GM23338 (cell line): ENCODE data around the gene GPI.

ENCODE experiments used
- EZH2 ChIP-seq: fragments of 200-600 bp; sonication (generic); IDR thresholded peaks from one replicate; pipeline ENCODE4 v1.8.0; 2017; ENCODE audit warnings: antibody characterized with exemption, mild to moderate bottlenecking, low read depth; ENCODE audit not compliant: unreplicated experiment
- EZH2phosphoT487 ChIP-seq: fragments of 200-600 bp; sonication (generic); IDR thresholded peaks from one replicate; pipeline ENCODE4 v1.8.1; 2018; ENCODE audit warnings: antibody characterized with exemption; ENCODE audit not compliant: unreplicated experiment
- JUNB ChIP-seq: IDR thresholded peaks from one replicate; pipeline ENCODE4 v1.6.1; 2016; ENCODE audit warnings: antibody characterized with exemption; ENCODE audit not compliant: unreplicated experiment
- POLR2AphosphoS5 ChIP-seq: IDR thresholded peaks from 2 replicates; pipeline ENCODE4 v1.6.1; 2016; ENCODE audit warnings: antibody characterized with exemption, low read depth
- TF ChIP-seq, protein P1 (sequence below), 2 experiments: fragments of 200-600 bp in 1 of 2; sonication (generic) in 1 of 2; conservative IDR thresholded peaks; 2 replicates each; pipeline versions ENCODE4 v1.5.1 to v1.6.1; 2016 to 2017; ENCODE audit warnings: antibody characterized with exemption in 2 of 2, low read depth in 2 of 2, mild to moderate bottlenecking in 2 of 2, moderate library complexity in 1 of 2
- TF ChIP-seq, protein P2 (sequence below): IDR thresholded peaks from one replicate; pipeline ENCODE4 v1.6.1; 2018; ENCODE audit warnings: antibody characterized with exemption; ENCODE audit not compliant: unreplicated experiment
- TF ChIP-seq, protein P3 (sequence below): IDR thresholded peaks from 2 replicates; pipeline ENCODE4 v1.6.1; 2016; ENCODE audit warnings: antibody characterized with exemption

DNA sequence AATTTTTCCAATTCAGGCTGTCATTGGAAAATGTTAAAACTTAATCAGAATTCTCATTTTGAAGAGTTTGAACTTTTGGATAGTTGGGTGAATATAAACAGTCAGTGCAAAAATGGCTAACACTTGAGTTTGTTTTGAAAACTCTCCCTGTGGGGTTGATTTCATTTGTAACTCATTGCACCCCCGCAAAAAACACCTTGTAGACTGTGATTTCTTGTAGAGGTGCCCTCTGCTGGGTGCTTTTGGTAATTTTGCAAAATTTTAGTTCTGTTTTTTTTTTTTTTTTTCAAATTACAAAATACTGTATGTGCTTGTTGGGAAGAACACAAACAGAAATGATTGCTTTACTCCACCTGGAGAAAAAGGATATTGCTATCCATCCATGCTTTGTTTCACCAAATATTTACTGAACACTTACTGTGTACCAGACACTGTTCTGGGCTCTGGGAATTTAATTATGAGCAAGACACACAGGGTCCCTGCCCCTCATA is 28.2 kb upstream of the GPI start:
- no peak for TF ChIP-seq POLR2AphosphoS5
- TF ChIP-seq, protein P1, sequence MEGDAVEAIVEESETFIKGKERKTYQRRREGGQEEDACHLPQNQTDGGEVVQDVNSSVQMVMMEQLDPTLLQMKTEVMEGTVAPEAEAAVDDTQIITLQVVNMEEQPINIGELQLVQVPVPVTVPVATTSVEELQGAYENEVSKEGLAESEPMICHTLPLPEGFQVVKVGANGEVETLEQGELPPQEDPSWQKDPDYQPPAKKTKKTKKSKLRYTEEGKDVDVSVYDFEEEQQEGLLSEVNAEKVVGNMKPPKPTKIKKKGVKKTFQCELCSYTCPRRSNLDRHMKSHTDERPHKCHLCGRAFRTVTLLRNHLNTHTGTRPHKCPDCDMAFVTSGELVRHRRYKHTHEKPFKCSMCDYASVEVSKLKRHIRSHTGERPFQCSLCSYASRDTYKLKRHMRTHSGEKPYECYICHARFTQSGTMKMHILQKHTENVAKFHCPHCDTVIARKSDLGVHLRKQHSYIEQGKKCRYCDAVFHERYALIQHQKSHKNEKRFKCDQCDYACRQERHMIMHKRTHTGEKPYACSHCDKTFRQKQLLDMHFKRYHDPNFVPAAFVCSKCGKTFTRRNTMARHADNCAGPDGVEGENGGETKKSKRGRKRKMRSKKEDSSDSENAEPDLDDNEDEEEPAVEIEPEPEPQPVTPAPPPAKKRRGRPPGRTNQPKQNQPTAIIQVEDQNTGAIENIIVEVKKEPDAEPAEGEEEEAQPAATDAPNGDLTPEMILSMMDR (conservative IDR thresholded peaks at IDR 0.05; ENCODE audit: low read depth in 2 of 2): peak; percentile 51 to 84
- TF ChIP-seq EZH2phosphoT487: no peak
- TF ChIP-seq EZH2: no peak
- TF ChIP-seq, protein P2, sequence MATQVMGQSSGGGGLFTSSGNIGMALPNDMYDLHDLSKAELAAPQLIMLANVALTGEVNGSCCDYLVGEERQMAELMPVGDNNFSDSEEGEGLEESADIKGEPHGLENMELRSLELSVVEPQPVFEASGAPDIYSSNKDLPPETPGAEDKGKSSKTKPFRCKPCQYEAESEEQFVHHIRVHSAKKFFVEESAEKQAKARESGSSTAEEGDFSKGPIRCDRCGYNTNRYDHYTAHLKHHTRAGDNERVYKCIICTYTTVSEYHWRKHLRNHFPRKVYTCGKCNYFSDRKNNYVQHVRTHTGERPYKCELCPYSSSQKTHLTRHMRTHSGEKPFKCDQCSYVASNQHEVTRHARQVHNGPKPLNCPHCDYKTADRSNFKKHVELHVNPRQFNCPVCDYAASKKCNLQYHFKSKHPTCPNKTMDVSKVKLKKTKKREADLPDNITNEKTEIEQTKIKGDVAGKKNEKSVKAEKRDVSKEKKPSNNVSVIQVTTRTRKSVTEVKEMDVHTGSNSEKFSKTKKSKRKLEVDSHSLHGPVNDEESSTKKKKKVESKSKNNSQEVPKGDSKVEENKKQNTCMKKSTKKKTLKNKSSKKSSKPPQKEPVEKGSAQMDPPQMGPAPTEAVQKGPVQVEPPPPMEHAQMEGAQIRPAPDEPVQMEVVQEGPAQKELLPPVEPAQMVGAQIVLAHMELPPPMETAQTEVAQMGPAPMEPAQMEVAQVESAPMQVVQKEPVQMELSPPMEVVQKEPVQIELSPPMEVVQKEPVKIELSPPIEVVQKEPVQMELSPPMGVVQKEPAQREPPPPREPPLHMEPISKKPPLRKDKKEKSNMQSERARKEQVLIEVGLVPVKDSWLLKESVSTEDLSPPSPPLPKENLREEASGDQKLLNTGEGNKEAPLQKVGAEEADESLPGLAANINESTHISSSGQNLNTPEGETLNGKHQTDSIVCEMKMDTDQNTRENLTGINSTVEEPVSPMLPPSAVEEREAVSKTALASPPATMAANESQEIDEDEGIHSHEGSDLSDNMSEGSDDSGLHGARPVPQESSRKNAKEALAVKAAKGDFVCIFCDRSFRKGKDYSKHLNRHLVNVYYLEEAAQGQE: no peak
- no peak for TF ChIP-seq JUNB
- TF ChIP-seq, protein P3, sequence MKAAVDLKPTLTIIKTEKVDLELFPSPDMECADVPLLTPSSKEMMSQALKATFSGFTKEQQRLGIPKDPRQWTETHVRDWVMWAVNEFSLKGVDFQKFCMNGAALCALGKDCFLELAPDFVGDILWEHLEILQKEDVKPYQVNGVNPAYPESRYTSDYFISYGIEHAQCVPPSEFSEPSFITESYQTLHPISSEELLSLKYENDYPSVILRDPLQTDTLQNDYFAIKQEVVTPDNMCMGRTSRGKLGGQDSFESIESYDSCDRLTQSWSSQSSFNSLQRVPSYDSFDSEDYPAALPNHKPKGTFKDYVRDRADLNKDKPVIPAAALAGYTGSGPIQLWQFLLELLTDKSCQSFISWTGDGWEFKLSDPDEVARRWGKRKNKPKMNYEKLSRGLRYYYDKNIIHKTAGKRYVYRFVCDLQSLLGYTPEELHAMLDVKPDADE: no peak
